H1 (cell line): ENCODE data around the gene PITX1. TPM values are rescaled to one million over a fixed set of nuclear protein-coding genes. Genes with fewer than 3 reads are reported as not detected.

ENCODE experiments used
- CTCF ChIA-PET: fragments of 300-600 bp; sonication (Branson Sonifier 250); formaldehyde crosslinking; loops from one replicate; lab custom pipeline; 2021; ENCODE audit not compliant: partially characterized antibody; lab: Charles Lee
- POLR2A ChIA-PET: fragments of 300-600 bp; sonication (Branson Sonifier 250); formaldehyde crosslinking; loops from one replicate; lab custom pipeline; 2021; ENCODE audit warnings: inconsistent platforms; ENCODE audit not compliant: partially characterized antibody; lab: Charles Lee
- DNase-seq, 2 experiments: peaks; one replicate each; pipeline versions ENCODE4 v3.0.0 to v3.0.0-alpha.2; 2010 to 2022; ENCODE audit warnings: low spot score in 2 of 2, low read depth in 1 of 2, mixed read lengths in 1 of 2
- FAIRE-seq: peaks from 2 replicates; lab custom pipeline; 2011; peaks lifted over from hg19 to GRCh38; lab: Jason Lieb, UNC
- H2AFZ ChIP-seq: 2 replicates; pipeline ENCODE4 v1.8.1; 2012; ENCODE audit warnings: low read length, inconsistent platforms
- H2AK5ac ChIP-seq: 2 replicates; pipeline ENCODE4 v1.6.1; 2013; ENCODE audit warnings: low read depth, low read length
- H2BK120ac ChIP-seq: replicated peaks from 2 replicates; pipeline ENCODE3; 2013; ENCODE audit warnings: low read depth, low read length, inconsistent platforms
- H2BK12ac ChIP-seq: 2 replicates; pipeline ENCODE4 v1.6.1; 2013; ENCODE audit warnings: low read depth, low read length
- H2BK15ac ChIP-seq: 2 replicates; pipeline ENCODE4 v1.6.1; 2013; ENCODE audit warnings: low read length
- H2BK20ac ChIP-seq: 2 replicates; pipeline ENCODE4 v1.6.1; 2013; ENCODE audit warnings: low read length
- H2BK5ac ChIP-seq: 2 replicates; pipeline ENCODE4 v1.6.1; 2013; ENCODE audit warnings: low read depth, low read length
- H3K14ac ChIP-seq: 2 replicates; pipeline ENCODE4 v1.6.1; 2013; ENCODE audit warnings: inconsistent platforms; ENCODE audit not compliant: insufficient read length
- H3K18ac ChIP-seq: 2 replicates; pipeline ENCODE4 v1.6.1; 2013; ENCODE audit warnings: low read length; ENCODE audit errors: extremely low read depth
- H3K23ac ChIP-seq: 2 replicates; pipeline ENCODE4 v1.6.1; 2013; ENCODE audit warnings: inconsistent platforms; ENCODE audit not compliant: insufficient read length
- H3K23me2 ChIP-seq: 2 replicates; pipeline ENCODE4 v1.6.1; 2013; ENCODE audit warnings: low read depth, low read length
- H3K27ac ChIP-seq: 2 replicates; pipeline ENCODE4 v1.6.1; 2011; ENCODE audit warnings: low read depth, low read length, inconsistent platforms
- H3K27me3 ChIP-seq, 4 experiments: replicated peaks in 1 of 4; 1 replicate in 1 of 4; 2 replicates in 3 of 4; pipeline versions ENCODE4 v1.6.1 to v1.8.1; 2011 to 2013; ENCODE audit warnings: low read length in 3 of 4, mild to moderate bottlenecking in 3 of 4, inconsistent platforms in 2 of 4, mixed read lengths in 2 of 4, moderate library complexity in 1 of 4; ENCODE audit not compliant: control insufficient read depth in 3 of 4, insufficient read depth in 3 of 4; ENCODE audit errors: extremely low read depth in 1 of 4
- H3K36me3 ChIP-seq, 4 experiments: 2 replicates each; pipeline versions ENCODE4 v1.6.1 to v1.8.1; 2011 to 2013; ENCODE audit warnings: mild to moderate bottlenecking in 4 of 4, low read length in 3 of 4, moderate library complexity in 2 of 4, control low read depth in 1 of 4, inconsistent platforms in 1 of 4; ENCODE audit not compliant: insufficient read depth in 4 of 4, control insufficient read depth in 2 of 4
- H3K4ac ChIP-seq: replicated peaks from 2 replicates; pipeline ENCODE3; 2013; ENCODE audit warnings: low read length, low read depth, mixed read lengths, inconsistent platforms; ENCODE audit not compliant: insufficient read length
- H3K4me1 ChIP-seq, 4 experiments: replicated peaks in 1 of 4; 1 replicate in 1 of 4; 2 replicates in 3 of 4; pipeline versions ENCODE4 v1.6.1 to v1.8.1; 2011 to 2013; ENCODE audit warnings: low read length in 3 of 4, inconsistent platforms in 2 of 4, mixed read lengths in 1 of 4; ENCODE audit not compliant: insufficient read depth in 4 of 4, control insufficient read depth in 3 of 4
- H3K4me2 ChIP-seq, 2 experiments: 2 replicates each; pipeline versions ENCODE4 v1.6.1 to v1.8.1; 2011 to 2013; ENCODE audit warnings: low read depth in 2 of 2, low read length in 2 of 2, control low read depth in 1 of 2, inconsistent platforms in 1 of 2, mild to moderate bottlenecking in 1 of 2; ENCODE audit not compliant: insufficient read depth in 1 of 2
- H3K4me3 ChIP-seq, 4 experiments: fragments of 200-600, 300-600 bp in 1 of 4; sonication (generic), shearing (Covaris generic), sonication (Bioruptor Twin) in 1 of 4; 2 replicates each; pipeline versions ENCODE4 v1.5.1 to v1.8.1; 2011 to 2016; ENCODE audit warnings: low read length in 4 of 4, low read depth in 3 of 4, control low read depth in 2 of 4, inconsistent platforms in 2 of 4, mild to moderate bottlenecking in 2 of 4, mixed read lengths in 1 of 4, moderate library complexity in 1 of 4; ENCODE audit not compliant: insufficient read depth in 2 of 4; ENCODE audit errors: extremely low read depth in 1 of 4
- H3K56ac ChIP-seq: replicated peaks from 2 replicates; pipeline ENCODE3; 2013; ENCODE audit warnings: low read depth, mild to moderate bottlenecking, mixed read lengths, low read length, inconsistent platforms; ENCODE audit not compliant: insufficient read length
- H3K79me1 ChIP-seq: 2 replicates; pipeline ENCODE4 v1.6.1; 2013; ENCODE audit warnings: low read depth, low read length, control low read depth
- H3K79me2 ChIP-seq, 2 experiments: 2 replicates each; pipeline versions ENCODE4 v1.6.1 to v1.8.1; 2012 to 2013; ENCODE audit warnings: low read length in 2 of 2, mild to moderate bottlenecking in 2 of 2, inconsistent platforms in 1 of 2; ENCODE audit not compliant: insufficient read depth in 2 of 2, control insufficient read depth in 1 of 2
- H3K9ac ChIP-seq, 4 experiments: replicated peaks in 1 of 4; 1 replicate in 1 of 4; 2 replicates in 3 of 4; pipeline versions ENCODE4 v1.6.1 to v1.8.1; 2011 to 2013; ENCODE audit warnings: low read depth in 3 of 4, low read length in 3 of 4, control low read depth in 2 of 4, mild to moderate bottlenecking in 2 of 4, moderate library complexity in 2 of 4, inconsistent platforms in 1 of 4; ENCODE audit errors: extremely low read depth in 1 of 4
- H3K9me3 ChIP-seq, 2 experiments: 2 replicates each; pipeline versions ENCODE4 v1.6.1 to v1.8.1; 2012 to 2013; ENCODE audit warnings: mild to moderate bottlenecking in 2 of 2, moderate library complexity in 2 of 2, control low read depth in 1 of 2, inconsistent platforms in 1 of 2, low read depth in 1 of 2, low read length in 1 of 2, mixed read lengths in 1 of 2; ENCODE audit not compliant: insufficient read depth in 2 of 2
- H4K20me1 ChIP-seq, 2 experiments: replicated peaks in 1 of 2; 2 replicates each; pipeline versions ENCODE3 to v1.8.1; 2011 to 2013; ENCODE audit warnings: inconsistent platforms in 2 of 2, low read length in 2 of 2, mild to moderate bottlenecking in 1 of 2; ENCODE audit not compliant: insufficient read depth in 2 of 2, control insufficient read depth in 1 of 2
- H4K5ac ChIP-seq: 2 replicates; pipeline ENCODE4 v1.6.1; 2013; ENCODE audit warnings: low read length, low read depth, mixed read lengths, inconsistent platforms; ENCODE audit not compliant: insufficient read length
- H4K8ac ChIP-seq: 2 replicates; pipeline ENCODE4 v1.8.0; 2013; ENCODE audit warnings: mild to moderate bottlenecking, moderate library complexity, low read length, inconsistent platforms; ENCODE audit not compliant: insufficient read depth; ENCODE audit errors: extremely low read depth
- H4K91ac ChIP-seq: replicated peaks from 2 replicates; pipeline ENCODE3; 2013; ENCODE audit warnings: low read length, mixed read lengths, inconsistent platforms; ENCODE audit not compliant: insufficient read length
- CBX5 ChIP-seq: fragments of 300-800, 300-1000 bp; sonication (generic); IDR thresholded peaks from 2 replicates; pipeline ENCODE4 v1.7.1; 2016; ENCODE audit warnings: antibody characterized with exemption, low read length, low read depth
- GABPA ChIP-seq: IDR thresholded peaks from 2 replicates; pipeline ENCODE4 v1.6.1; 2011; ENCODE audit warnings: mild to moderate bottlenecking, low read length, moderate library complexity, borderline replicate concordance; ENCODE audit not compliant: insufficient read depth
- RNF2 ChIP-seq: fragments of 200-900, 300-1000 bp; sonication (generic); IDR thresholded peaks from 2 replicates; pipeline ENCODE4 v1.7.1; 2016; ENCODE audit warnings: borderline replicate concordance, low read depth, mild to moderate bottlenecking, antibody characterized with exemption, low read length; ENCODE audit not compliant: poor library complexity, severe bottlenecking; ENCODE audit errors: missing control alignments
- TAF1 ChIP-seq: IDR thresholded peaks from 2 replicates; pipeline ENCODE4 v1.6.1; 2011; ENCODE audit warnings: mild to moderate bottlenecking, low read depth, low read length
- ZNF274 ChIP-seq: IDR thresholded peaks from 2 replicates; pipeline ENCODE4 v1.7.0; 2012; ENCODE audit warnings: low read length, borderline replicate concordance; ENCODE audit errors: extremely low read depth
- WGBS, 2 experiments: shearing (Covaris generic) in 1 of 2; methylation state at CpG; one replicate each; pipeline versions ENCODE4 v1.1.6 to v1.1.7; 2013 to 2015; ENCODE audit warnings: low lambda C conversion rate in 2 of 2, mixed read lengths in 2 of 2, inconsistent platforms in 1 of 2, low coverage in 1 of 2, missing lambda C conversion rate in 1 of 2; ENCODE audit not compliant: insufficient replicate concordance in 2 of 2, insufficient coverage in 1 of 2, insufficient read length in 1 of 2; ENCODE audit errors: extremely low coverage in 1 of 2, missing lambda C conversion rate in 1 of 2; 5-methylcytosine and 5-hydroxymethylcytosine counted together
- polyA plus RNA-seq, 7 experiments: library from polyadenylated mRNA; depleted of rRNA in 3 of 7; stranded (reverse) in 5 of 7; unstranded in 2 of 7; fragments of >200 nt in 5 of 7; fragments of 200-250 nt in 2 of 7; gene quantifications; 1 replicate in 5 of 7; 2 replicates in 1 of 7; 4 replicates in 1 of 7; pipeline versions ENCODE4 v1.2.1 to v1.2.3, GENCODE V29; 2011 to 2013; ENCODE audit warnings: missing spikeins in 2 of 7, mixed read lengths in 2 of 7
- total RNA-seq: library from RNA; stranded (reverse); fragmentation: NEBNext Ultra II Directional; extraction: Animal tissue kit (Norgen Biotek cat#: 25700); gene quantifications from 2 replicates; pipeline ENCODE4 v1.2.1, GENCODE V29; 2021

The PITX1 gene
- total and polyA plus RNA-seq, 2 of the 8 experiments (the other 6 are each of a cell fraction or from before 2014, with no cell fraction given), result 0.03 TPM; not detected in 1

DNA sequence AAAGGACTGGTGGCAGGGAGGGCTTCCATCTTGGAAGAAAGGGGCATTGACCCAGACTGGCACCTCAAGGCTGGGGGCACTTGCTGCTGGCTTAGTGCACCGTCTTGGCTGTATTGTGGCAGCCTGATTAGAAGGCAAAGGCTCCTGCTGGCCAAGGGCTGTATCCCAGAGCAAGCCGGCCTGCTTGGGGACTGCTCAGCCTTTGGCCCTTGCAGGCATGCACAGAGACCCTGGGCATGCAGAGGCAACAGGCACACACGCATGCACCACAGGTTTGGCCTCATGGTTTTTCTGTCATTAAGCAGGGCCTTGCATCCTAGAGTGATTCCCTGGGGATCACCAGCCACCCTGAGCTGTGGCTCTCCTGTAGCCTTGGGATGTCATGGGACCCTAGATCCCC lies 29.0 kb downstream of the PITX1 start:
- Histone ChIP-seq H4K91ac (no peak overlapping the region), H4K5ac (no peak overlapping the region), H2AFZ (no peak overlapping the region), H3K9ac (no peak overlapping the region), H2AK5ac (no peak overlapping the region), H3K79me1 (no peaks in the 10 kb centered on the region), H3K79me2 (no peaks in the 10 kb centered on the region), H3K27me3 (no peaks in the 10 kb centered on the region), H3K4me3 (no peak overlapping the region), H2BK20ac (no peak overlapping the region), H2BK15ac (no peak overlapping the region), H3K23me2 (no peaks in the 10 kb centered on the region), H3K56ac (no peak overlapping the region), H3K18ac (no peak overlapping the region), H2BK5ac (no peak overlapping the region), H3K4ac (no peak overlapping the region), H3K14ac (no peak overlapping the region), H3K4me1 (no peaks in the 10 kb centered on the region; a peak in 1 of 7 replicates), H2BK120ac (no peak overlapping the region), H3K4me2 (no peak overlapping the region), H3K9me3 (no peaks in the 10 kb centered on the region), H3K27ac (no peak overlapping the region), H3K23ac (no peak overlapping the region), H2BK12ac (no peak overlapping the region), H4K8ac (no peak overlapping the region), H4K20me1 (no peaks in the 10 kb centered on the region), H3K36me3 (no peaks in the 10 kb centered on the region)
- FAIRE-seq (no peak), DNase-seq (no peak)
- TF ChIP-seq CBX5 (no peak), ZNF274 (no peak), GABPA (no peak), RNF2 (no peak), TAF1 (no peak)
- CTCF ChIA-PET, result interaction anchor here (0.9 to 1.5 kb wide), 4 partner anchors 17 to 186 kb away, joined by 3 to 6 read pairs (median 4); no protein-coding TSS in a partner anchor
- WGBS, 2 experiments, result 83% methylated on average over 3 of the region's 3 CpGs; no CpG with 5 or more reads in 1 of the 2 experiments
- POLR2A ChIA-PET, result no interaction called here
